Measurements from ENCODE around the gene DUSP16. TPM values are rescaled to one million over a fixed set of nuclear protein-coding genes. Genes with fewer than 3 reads are reported as not detected.

DUSP16 gene, protein sequence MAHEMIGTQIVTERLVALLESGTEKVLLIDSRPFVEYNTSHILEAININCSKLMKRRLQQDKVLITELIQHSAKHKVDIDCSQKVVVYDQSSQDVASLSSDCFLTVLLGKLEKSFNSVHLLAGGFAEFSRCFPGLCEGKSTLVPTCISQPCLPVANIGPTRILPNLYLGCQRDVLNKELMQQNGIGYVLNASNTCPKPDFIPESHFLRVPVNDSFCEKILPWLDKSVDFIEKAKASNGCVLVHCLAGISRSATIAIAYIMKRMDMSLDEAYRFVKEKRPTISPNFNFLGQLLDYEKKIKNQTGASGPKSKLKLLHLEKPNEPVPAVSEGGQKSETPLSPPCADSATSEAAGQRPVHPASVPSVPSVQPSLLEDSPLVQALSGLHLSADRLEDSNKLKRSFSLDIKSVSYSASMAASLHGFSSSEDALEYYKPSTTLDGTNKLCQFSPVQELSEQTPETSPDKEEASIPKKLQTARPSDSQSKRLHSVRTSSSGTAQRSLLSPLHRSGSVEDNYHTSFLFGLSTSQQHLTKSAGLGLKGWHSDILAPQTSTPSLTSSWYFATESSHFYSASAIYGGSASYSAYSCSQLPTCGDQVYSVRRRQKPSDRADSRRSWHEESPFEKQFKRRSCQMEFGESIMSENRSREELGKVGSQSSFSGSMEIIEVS
- total RNA-seq = 10 to 100 TPM; 19.0 to 31.0 TPM

DNA sequence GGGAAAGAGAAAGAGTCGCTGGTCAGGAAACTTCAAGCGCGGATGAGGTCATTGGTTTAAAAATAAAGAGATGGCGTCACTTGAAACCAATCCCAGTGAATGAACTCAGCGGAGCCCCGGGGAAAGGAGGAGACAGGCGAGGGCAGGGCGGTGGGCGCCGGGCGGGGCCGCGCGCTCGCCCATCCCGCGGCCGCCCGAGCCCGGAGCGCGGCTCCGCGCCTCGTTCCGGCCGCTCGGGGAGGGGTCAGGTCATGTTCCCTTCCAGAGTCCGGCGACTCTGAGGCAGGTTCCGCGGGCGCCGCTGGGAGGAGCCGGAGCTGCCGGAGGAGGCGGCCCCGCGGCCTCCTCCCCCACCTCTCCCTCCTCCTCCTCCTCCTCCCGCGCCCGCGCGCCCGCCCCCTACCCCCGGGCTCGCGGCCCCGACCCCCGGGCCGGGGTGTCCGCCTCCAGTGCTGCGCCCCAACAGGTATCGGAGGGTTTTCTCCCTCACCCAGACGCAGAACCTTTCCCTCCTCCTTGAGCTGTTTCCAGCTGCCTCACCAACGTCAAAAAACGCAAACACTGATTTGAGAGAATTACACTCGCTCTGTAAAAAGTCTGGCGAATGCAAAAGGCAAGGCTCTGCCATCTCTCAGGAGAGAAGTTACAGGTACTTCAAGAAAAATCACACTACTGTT lies at the start of gene DUSP16:
Gene DUSP16, minus strand, starts transcription at position 279 of the 677 bp plus-strand sequence. CDS start 41,765 bp downstream, outside the sequence.

DNA sequence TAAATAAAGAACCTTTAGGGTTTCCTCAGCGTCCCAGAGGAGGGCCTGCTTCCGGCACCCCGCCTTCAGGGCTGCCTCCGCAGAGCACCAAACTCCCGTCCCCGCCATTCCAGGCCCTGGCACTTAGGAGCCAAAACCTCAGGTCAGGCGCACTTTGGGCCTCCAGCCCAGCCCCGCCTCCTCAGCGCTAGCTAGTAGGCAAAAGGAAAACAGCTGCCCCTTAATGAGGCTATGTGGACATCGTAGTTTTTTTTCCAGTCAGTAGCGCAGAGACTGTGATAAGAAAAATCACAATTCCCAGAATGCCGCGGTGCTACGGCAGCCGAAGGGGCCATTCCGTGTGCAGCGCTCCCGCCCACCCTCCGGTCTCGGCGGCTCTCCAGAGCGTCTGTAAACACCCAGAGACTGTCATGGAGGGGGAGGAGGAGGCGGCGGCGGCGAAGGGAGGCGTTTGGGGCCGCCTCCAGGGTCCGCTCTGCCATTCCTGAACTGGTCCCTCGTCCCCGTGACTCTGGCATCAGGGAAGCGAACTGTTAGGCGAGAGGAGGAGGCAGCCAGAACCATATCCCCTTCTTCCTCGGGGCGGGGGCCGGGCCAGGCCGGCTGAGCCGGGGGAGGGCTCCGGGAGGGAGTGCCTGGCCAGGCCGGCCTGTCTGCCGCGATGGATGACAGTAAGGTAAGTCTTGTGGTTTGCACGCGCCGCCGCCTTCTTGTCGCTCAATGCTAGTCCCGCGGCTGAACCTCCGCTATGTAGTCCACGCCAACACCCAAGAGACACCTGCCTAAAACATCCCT lies 49.0 kb upstream of the DUSP16 start, which contains the start of gene CREBL2:
Gene CREBL2, plus strand, starts transcription at position 365 of the 795 bp plus-strand sequence. Its CDS starts 297 bp downstream, at position 662.

Other genes with a start within 250 kb of the DUSP16 start
- 1 to 10 TPM; 3.7 to 4.1 TPM for gene MANSC1, start 212.6 kb downstream of the DUSP16 start, total RNA-seq
- gene BORCS5, start 205.8 kb downstream of the DUSP16 start, total RNA-seq = 10 to 100 TPM; 13.8 to 14.7 TPM
- 10 to 100 TPM; 31.3 to 41.0 TPM for gene CREBL2, start 49.0 kb upstream of the DUSP16 start, total RNA-seq
- gene GPR19, start 133.3 kb upstream of the DUSP16 start, total RNA-seq = 10 to 100 TPM in 1 of 2 donors, 1 to 10 TPM in 1; 6.5 to 20.6 TPM
- gene CDKN1B, start 154.5 kb upstream of the DUSP16 start, total RNA-seq = 10 to 100 TPM; 38.9 to 57.3 TPM
- gene APOLD1, start 222.8 kb upstream of the DUSP16 start, total RNA-seq = 100 to 1,000 TPM in 1 of 2 donors, 10 to 100 TPM in 1; 10.3 to 363 TPM